Gastrocnemius medialis (tissue), 4 donors: ENCODE results near the gene KDM4B. TPM values are rescaled to one million over a fixed set of nuclear protein-coding genes. Genes with fewer than 3 reads are reported as not detected.

Experiments
- ATAC-seq, 2 donors: fragments of 150-250 bp; one replicate each; pipeline ENCODE4 v1.9.1; 2016
- DNase-seq, 2 donors: peaks; one replicate each; pipeline ENCODE4 v3.0.0-alpha.2; 2019
- H3K27ac ChIP-seq, 4 donors: fragments of 200-600 bp; sonication (generic); 1 replicate in 1 of 4; 2 replicates in 3 of 4; pipeline ENCODE4 v1.5.1; 2016 to 2018; ENCODE audit warnings: mild to moderate bottlenecking in 2 of 4, moderate library complexity in 1 of 4
- H3K27me3 ChIP-seq, 3 donors: fragments of 200-600 bp; sonication (generic) in 2 of 3; 1 replicate in 1 of 3; 2 replicates in 2 of 3; pipeline versions ENCODE4 v1.5.1 to v1.6.0; 2016 to 2019; ENCODE audit warnings: mild to moderate bottlenecking in 1 of 3, moderate library complexity in 1 of 3
- H3K36me3 ChIP-seq, 2 donors: fragments of 200-600 bp; sonication (generic) in 1 of 2; one replicate each; pipeline ENCODE4 v1.5.1; 2017 to 2018
- H3K4me1 ChIP-seq, 2 donors: fragments of 200-600 bp; sonication (generic) in 1 of 2; one replicate each; pipeline ENCODE4 v1.5.1; 2016 to 2017; ENCODE audit warnings: mild to moderate bottlenecking in 2 of 2
- H3K4me3 ChIP-seq, 4 donors: fragments of 200-600 bp; sonication (generic) in 3 of 4; 1 replicate in 1 of 4; 2 replicates in 3 of 4; pipeline ENCODE4 v1.5.1; 2016 to 2019; ENCODE audit warnings: mild to moderate bottlenecking in 2 of 4
- H3K9me3 ChIP-seq, 3 donors: fragments of 200-600 bp; sonication (generic) in 2 of 3; 1 replicate in 1 of 3; 2 replicates in 2 of 3; pipeline ENCODE4 v1.5.1; 2016 to 2019
- POLR2A ChIP-seq, 2 donors: fragments of 450-650 bp; IDR thresholded peaks; one replicate each; pipeline ENCODE4 v1.6.1; 2017; ENCODE audit warnings: antibody characterized with exemption in 2 of 2, mild to moderate bottlenecking in 2 of 2, moderate library complexity in 2 of 2
- in situ Hi-C, 4 donors: fragments of 200-750 bp; cut with MboI; loops; one replicate each; pipeline versions ENCODE4 v1.15.0 to v1.8.0; 2017; ENCODE audit warnings: low sequenced_read_pairs in 4 of 4
- intact Hi-C: fragments of 100-400 bp; cut with DNase I; formaldehyde crosslinking; loops from one replicate; pipeline ENCODE4 v1.15.1; 2023; ENCODE audit warnings: low total_unique reads
- total RNA-seq, 4 donors: library from RNA; depleted of rRNA; stranded (reverse); fragments of >200 nt; gene quantifications; one replicate each; pipeline versions ENCODE4 v1.1.0 to v1.2.3, GENCODE V29; 2016
- TF ChIP-seq, protein P1 (sequence below), 5 experiments: fragments of 450-650 bp in 3 of 5; fragments of 200-600 bp in 2 of 5; sonication (generic) in 2 of 5; IDR thresholded peaks in 4 of 5; conservative IDR thresholded peaks in 1 of 5; 1 replicate in 4 of 5; 2 replicates in 1 of 5; pipeline ENCODE4 v1.5.1; 2016 to 2019; ENCODE audit warnings: antibody characterized with exemption in 5 of 5, mild to moderate bottlenecking in 3 of 5, moderate library complexity in 3 of 5

The KDM4B gene
- total RNA-seq, 4 donors from 2014 or later, result 40.9 to 61.4 (median 46.4) TPM

DNA sequence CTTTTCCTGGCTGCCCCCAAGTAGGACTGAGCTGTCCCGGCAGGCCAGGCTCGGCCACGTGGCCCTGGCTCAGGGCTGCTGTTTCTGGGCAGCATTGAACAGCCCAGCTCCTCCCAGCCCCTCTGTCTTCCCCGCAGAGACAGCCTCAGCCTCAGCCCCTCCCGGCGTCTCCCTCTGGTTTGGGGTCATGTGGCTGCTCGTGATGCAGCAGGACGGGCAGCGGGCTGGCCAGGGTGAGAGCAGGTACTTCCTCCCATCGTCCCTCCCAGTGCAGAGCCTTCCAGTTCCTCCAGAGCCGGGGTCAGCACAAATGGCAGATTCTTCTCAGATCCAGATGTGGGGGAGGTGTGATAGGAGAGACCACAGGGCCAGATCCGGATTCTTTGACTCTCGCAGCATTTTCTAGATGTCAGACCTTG, 114.6 kb downstream of the KDM4B start:
- in situ Hi-C loops (no loop called here), intact Hi-C loops (no loop called here)
- Histone ChIP-seq H3K4me3 (no peak overlapping the region), H3K36me3 (peaks cover 0 to 45% of the 10 kb centered on the region in 2 donors), H3K27me3 (no peaks in the 10 kb centered on the region), H3K4me1 (peaks cover 0 to 8% of the 10 kb centered on the region in 2 donors), H3K9me3 (no peaks in the 10 kb centered on the region), H3K27ac (no peak overlapping the region)
- ATAC-seq (no peak), DNase-seq (no peak)
- TF ChIP-seq POLR2A (IDR thresholded peaks at IDR 0.05), result no peak
- TF ChIP-seq, protein P1, sequence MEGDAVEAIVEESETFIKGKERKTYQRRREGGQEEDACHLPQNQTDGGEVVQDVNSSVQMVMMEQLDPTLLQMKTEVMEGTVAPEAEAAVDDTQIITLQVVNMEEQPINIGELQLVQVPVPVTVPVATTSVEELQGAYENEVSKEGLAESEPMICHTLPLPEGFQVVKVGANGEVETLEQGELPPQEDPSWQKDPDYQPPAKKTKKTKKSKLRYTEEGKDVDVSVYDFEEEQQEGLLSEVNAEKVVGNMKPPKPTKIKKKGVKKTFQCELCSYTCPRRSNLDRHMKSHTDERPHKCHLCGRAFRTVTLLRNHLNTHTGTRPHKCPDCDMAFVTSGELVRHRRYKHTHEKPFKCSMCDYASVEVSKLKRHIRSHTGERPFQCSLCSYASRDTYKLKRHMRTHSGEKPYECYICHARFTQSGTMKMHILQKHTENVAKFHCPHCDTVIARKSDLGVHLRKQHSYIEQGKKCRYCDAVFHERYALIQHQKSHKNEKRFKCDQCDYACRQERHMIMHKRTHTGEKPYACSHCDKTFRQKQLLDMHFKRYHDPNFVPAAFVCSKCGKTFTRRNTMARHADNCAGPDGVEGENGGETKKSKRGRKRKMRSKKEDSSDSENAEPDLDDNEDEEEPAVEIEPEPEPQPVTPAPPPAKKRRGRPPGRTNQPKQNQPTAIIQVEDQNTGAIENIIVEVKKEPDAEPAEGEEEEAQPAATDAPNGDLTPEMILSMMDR (IDR thresholded peaks at IDR 0.05 in 4 of 5, conservative IDR thresholded peaks at IDR 0.05 in 1 of 5), result no peak

DNA sequence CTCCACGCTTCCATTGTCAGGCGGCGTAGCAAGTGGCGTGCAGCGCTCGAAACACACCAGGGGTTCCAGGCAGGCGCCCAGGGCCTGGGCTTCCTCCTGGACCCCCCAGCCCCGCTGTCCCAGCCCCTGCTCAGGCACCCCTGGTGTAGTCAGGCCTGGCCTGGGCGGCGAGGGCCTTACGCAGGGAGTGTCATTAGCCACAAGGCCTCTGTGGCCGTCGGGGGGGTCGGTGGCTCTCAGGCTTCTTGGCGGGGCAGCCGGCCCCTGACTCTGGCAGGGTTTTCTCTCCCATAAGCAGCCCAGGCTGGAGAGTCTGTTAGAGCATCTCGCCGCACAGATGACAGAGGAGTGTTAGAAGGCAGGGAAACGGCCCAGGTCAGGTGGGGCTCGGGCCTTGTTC, 116.7 kb downstream of the KDM4B start:
- no peak for TF ChIP-seq POLR2A (IDR thresholded peaks at IDR 0.05)
- TF ChIP-seq, protein P1 (IDR thresholded peaks at IDR 0.05 in 4 of 5, conservative IDR thresholded peaks at IDR 0.05 in 1 of 5), result no peak
- H3K4me1 ChIP-seq, result peaks cover 0 to under 1% of the 10 kb centered on the region in 2 donors
- in situ Hi-C loops, result no loop called here
- no peaks in the 10 kb centered on the region for H3K9me3 ChIP-seq
- DNase-seq (no peak), ATAC-seq (no peak)
- intact Hi-C loops, result no loop called here
- no peak overlapping the region for H3K4me3 ChIP-seq
- H3K36me3 ChIP-seq, result peaks cover 0 to 31% of the 10 kb centered on the region in 2 donors
- H3K27me3 ChIP-seq, result no peaks in the 10 kb centered on the region
- no peak overlapping the region for H3K27ac ChIP-seq

DNA sequence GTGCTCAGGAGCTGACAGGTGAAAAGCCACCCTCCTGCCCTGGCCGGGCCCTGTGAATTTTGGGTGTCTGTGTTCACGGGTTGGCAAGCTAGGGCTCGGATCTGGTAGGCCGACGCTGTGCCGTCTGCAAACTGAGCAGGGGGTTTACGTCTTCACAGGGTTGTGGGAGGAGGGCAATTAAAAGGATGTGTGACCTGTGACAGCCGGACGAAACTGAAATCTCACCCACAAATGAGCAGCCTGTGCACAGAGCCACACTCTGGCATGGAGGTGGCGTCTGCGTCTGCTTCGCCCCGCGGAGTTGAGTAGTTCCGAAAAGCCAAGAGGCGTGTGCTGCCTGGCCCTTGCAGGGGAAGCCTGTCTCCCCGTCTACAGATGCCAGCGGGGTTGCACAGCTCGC, 117.3 kb downstream of the KDM4B start:
- Histone ChIP-seq H3K9me3 (no peaks in the 10 kb centered on the region), H3K27me3 (no peaks in the 10 kb centered on the region), H3K36me3 (peaks cover 0 to 29% of the 10 kb centered on the region in 2 donors), H3K4me1 (peaks cover 6 to 7% of the 10 kb centered on the region in 2 donors), H3K4me3 (no peak overlapping the region), H3K27ac (peak overlapping the region in 3 of 4 donors; percentile 17 to 58 (median 37))
- in situ Hi-C loops, result no loop called here
- DNase-seq (no peak), ATAC-seq (no peak)
- intact Hi-C loops, result loop anchor here (1.0 to 2.0 kb wide), 2 partner anchors 25 to 38 kb away; no protein-coding TSS in a partner anchor
- TF ChIP-seq POLR2A (IDR thresholded peaks at IDR 0.05), result no peak
- TF ChIP-seq, protein P1 (IDR thresholded peaks at IDR 0.05 in 4 of 5, conservative IDR thresholded peaks at IDR 0.05 in 1 of 5), result no peak

DNA sequence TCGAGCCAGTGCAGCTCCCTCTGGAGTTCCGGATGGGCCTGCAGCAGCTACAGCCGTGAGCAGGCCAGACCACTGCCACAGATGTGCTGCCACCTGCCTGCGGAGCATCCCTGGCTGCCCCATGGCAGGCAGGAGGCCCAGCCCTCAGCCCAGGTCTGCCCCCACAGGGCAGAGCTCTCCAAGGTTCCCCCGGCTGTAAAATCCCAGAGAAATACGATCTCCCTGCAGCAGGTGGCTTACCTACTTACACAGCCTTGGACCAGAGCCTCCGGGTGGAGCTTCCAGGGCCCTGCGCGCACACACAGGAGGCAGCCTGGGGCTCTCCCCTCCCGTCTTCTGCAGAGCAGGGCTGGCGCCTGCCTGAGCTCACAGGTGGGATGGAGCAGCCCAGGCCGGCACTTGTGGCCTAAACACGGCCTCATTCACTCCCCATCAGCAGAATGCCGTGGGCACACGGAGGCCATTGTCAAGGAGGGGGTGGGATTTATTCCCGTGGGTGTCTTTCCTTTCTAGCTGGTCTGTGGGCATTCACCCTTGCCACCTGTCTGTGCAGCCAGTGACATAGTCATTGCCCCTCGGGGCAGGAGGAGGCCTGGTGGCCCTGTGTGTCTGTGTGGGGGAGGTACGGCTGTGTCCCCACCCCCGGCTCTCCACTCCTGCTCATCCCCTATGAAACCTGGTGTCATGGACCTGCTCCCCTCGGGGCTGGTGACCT, 118.0 kb downstream of the KDM4B start:
- peak overlapping the region in 3 of 4 donors; percentile 17 to 58 (median 37) for H3K27ac ChIP-seq
- H3K36me3 ChIP-seq, result peaks cover 0 to 28% of the 10 kb centered on the region in 2 donors
- no peak overlapping the region for H3K4me3 ChIP-seq
- no peaks in the 10 kb centered on the region for H3K9me3 ChIP-seq
- no peak for TF ChIP-seq POLR2A (IDR thresholded peaks at IDR 0.05)
- TF ChIP-seq, protein P1 (IDR thresholded peaks at IDR 0.05 in 4 of 5, conservative IDR thresholded peaks at IDR 0.05 in 1 of 5), result peak in 3 of 5 experiments; percentile 45 to 48 (median 47)
- H3K27me3 ChIP-seq, result no peaks in the 10 kb centered on the region
- H3K4me1 ChIP-seq, result peaks cover 13% of the 10 kb centered on the region in 2 donors
- intact Hi-C loops, result loop anchor here (1.0 to 2.0 kb wide), 2 partner anchors 26 to 39 kb away; no protein-coding TSS in a partner anchor
- ATAC-seq (peak; percentile 46 to 63), DNase-seq (peak; percentile 56 to 63)
- in situ Hi-C loops, result no loop called here
